Astrocyte (in vitro differentiated cells and primary cell): ENCODE results near the gene H3-3A.

ENCODE experiments used
- CTCF ChIP-seq: IDR thresholded peaks from 2 replicates; pipeline ENCODE4 v1.5.1; 2011; ENCODE audit warnings: low read depth, mild to moderate bottlenecking, inconsistent platforms, low read length, moderate library complexity; ENCODE audit not compliant: insufficient read depth
- EZH2 ChIP-seq: IDR thresholded peaks from 2 replicates; pipeline ENCODE4 v1.6.1; 2012; ENCODE audit warnings: mild to moderate bottlenecking, low read length, inconsistent platforms; ENCODE audit not compliant: insufficient read depth

- no peak for TF ChIP-seq CTCF
- no peak for TF ChIP-seq EZH2
These were observed 21.0 kb downstream of the H3-3A start for GRCh38 chr1:226083302-226084101.
